H7 (cell line): ENCODE data around the gene SLC7A10. TPM values are rescaled to one million over a fixed set of nuclear protein-coding genes. Genes with fewer than 3 reads are reported as not detected.

ENCODE experiments used
- DNase-seq: peaks from one replicate; pipeline ENCODE4 v3.0.0; 2012
- H3K27me3 ChIP-seq: 2 replicates; pipeline ENCODE4 v1.6.0; 2011; ENCODE audit warnings: mild to moderate bottlenecking, low read length; ENCODE audit not compliant: control insufficient read depth, insufficient read depth
- H3K36me3 ChIP-seq: replicated peaks from 2 replicates; pipeline ENCODE4 v1.5.1; 2011; ENCODE audit warnings: low read length; ENCODE audit not compliant: control insufficient read depth, insufficient read depth
- H3K4me3 ChIP-seq: 2 replicates; pipeline ENCODE4 v1.5.1; 2011; ENCODE audit warnings: low read depth, mild to moderate bottlenecking, control low read depth, low read length, moderate library complexity; ENCODE audit not compliant: insufficient read depth
- total RNA-seq: library from RNA; depleted of rRNA; stranded (reverse); fragments of >200 nt; shearing (Covaris generic); gene quantifications from 2 replicates; pipeline ENCODE4 v1.2.3, GENCODE V29; 2014; rRNA removed

SLC7A10 gene
- total RNA-seq = 2.4 and 3.0 TPM in 2 replicates

DNA sequence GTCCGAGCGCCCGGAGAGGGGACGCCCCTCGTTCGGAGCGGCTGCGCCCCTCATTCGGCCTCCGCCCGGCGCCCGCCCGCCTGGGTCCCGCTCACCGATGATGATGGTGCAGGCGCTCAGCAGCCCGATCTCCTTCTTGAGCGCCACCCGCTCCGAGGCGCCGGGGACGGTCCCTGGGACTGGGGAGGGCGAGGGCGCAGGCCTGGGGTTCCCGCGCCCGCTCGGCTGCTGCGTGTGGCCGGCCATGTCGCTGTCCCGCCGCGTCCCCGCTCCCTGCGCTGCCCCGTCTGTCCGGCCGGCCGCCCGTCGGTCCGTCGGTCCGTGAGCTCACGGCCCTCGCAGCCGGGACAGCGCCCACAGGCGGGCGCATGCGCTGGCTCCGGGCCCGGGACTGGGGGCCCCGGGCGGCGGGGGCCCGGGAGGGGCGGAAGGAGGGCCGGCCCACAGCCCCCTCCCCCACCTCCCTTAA lies at the start of gene SLC7A10:
TSS of gene SLC7A10 (minus strand) at position 393 of the 469 bp plus-strand sequence. CDS start at position 246, 147 bp downstream.
- peak; percentile 96 for DNase-seq
- Histone ChIP-seq H3K36me3 (no peaks in the 10 kb centered on the region), H3K4me3 (peak within 1 kb of the TSS; percentile 51), H3K27me3 (peaks cover 33% of the 10 kb centered on the region)

DNA sequence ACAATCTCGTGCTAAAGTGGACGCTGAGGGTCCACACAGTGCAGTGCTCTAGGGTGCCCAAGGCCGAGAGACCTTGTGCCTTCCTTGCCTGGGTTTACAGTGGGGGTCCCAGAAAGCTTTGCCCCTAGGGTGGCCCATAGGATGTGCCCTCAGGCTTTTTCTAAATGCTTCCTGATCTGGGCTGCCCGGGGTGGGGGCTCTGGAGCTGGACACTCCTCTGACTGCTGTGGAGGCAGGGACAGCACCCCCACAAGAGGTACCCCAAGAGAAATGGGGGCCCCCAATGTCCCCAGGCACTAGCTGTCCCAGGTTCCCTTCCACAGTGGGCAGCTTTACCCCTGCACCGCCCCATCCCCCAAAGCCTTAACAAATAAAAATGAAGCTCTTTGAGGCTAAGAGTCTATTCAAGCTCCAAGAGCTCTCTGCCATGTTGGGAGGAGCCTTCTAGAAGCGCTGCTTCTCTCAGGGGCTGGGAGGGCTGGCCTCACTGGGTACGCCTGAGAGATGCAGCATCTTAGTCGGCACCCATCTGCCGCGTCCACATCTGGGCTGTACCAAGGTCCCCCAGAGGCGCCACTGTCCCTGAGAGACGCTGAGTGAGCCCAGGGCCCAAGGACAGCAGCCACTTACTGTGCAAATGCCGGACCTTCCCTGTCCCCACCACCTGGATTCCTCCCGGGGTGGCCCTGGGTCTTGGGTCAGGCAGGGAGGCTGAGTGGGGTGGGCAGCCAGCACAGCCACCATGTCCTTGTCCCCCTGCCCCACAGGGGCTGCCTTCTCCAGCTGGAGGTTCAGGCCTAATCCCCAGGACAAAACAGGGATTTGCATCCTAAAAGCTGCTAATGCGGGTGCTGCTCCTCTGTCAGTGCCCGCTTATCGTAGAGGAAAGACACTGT lies 49.3 kb upstream of the SLC7A10 start:
- Histone ChIP-seq H3K27me3 (no peaks in the 10 kb centered on the region), H3K36me3 (no peaks in the 10 kb centered on the region), H3K4me3 (no peak overlapping the region)
- DNase-seq = peak; percentile 78

DNA sequence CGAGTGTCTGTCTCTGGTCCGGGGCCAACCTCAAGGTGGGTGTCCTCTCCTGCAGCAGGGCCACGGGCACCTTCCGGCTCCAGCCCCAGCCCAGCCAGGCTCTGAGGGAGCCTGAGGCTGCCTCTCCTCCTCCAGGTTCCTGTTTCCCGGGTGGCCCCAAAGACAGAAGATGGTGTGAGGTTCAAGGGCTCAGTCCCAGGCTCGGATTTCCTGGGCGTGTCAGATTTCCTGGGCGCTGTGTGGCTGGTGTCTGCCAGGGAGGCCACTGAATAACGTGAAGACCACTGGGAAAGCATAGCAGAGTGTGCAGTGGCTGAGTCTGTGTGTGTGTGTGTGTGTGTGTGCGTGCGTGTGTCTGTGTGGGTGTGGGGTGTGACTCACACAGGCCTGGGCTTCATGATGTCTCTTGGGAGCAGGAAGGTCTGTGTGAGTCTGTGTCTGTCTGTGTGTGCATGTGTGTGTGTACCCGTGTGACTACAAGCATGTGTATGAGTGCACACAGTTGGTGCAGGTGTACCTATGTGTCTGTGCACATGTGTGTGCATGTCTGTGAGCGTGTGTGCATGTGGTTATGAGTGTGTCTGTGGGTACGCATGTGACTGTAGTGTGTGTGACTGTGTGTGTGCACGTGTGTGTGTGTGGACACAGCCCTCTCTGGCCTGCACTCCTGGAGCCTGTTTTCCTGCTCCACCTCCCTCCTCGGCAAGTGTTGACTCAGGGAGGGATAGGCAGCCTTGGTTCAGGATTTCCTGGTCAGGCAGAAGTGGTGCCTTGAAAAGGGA lies 48.4 kb upstream of the SLC7A10 start:
- H3K36me3 ChIP-seq = no peaks in the 10 kb centered on the region
- DNase-seq = no peak
- H3K27me3 ChIP-seq = no peaks in the 10 kb centered on the region
- H3K4me3 ChIP-seq = no peak overlapping the region

DNA sequence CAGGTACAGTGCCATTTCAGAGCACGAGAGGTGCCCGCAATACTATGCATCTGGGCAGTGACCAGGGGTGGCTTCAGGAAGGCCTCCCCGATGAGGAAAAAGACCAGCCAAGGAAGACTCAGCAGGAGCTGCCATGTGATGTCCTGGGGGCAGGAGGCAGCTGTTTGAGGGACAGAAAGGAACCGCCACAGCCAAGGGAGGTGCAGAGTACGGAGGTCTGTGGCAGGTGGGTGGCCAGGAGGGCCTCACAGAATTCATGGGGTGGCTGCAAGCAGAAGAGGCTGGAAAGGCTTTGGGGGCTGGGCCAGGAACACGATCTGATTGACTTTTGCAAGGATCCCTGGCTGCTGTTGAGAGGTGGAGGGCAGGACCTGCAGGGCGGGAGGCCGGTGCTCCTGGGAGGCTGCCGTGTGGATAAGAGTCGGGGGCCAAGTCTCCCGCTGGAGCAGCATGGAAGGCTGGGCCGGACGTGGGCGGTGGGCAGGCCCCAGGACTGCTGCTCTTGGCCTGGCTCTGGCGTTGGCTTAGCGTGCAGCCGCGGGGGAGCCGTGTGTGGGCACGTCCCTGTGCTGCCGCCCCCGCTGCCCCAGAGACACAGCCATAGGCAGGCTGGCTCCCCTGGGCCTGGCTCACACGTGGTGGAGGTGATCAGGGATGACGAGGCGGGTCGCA lies 47.6 kb upstream of the SLC7A10 start:
- no peaks in the 10 kb centered on the region for H3K36me3 ChIP-seq
- no peaks in the 10 kb centered on the region for H3K27me3 ChIP-seq
- no peak overlapping the region for H3K4me3 ChIP-seq
- DNase-seq = peak; percentile 70

DNA sequence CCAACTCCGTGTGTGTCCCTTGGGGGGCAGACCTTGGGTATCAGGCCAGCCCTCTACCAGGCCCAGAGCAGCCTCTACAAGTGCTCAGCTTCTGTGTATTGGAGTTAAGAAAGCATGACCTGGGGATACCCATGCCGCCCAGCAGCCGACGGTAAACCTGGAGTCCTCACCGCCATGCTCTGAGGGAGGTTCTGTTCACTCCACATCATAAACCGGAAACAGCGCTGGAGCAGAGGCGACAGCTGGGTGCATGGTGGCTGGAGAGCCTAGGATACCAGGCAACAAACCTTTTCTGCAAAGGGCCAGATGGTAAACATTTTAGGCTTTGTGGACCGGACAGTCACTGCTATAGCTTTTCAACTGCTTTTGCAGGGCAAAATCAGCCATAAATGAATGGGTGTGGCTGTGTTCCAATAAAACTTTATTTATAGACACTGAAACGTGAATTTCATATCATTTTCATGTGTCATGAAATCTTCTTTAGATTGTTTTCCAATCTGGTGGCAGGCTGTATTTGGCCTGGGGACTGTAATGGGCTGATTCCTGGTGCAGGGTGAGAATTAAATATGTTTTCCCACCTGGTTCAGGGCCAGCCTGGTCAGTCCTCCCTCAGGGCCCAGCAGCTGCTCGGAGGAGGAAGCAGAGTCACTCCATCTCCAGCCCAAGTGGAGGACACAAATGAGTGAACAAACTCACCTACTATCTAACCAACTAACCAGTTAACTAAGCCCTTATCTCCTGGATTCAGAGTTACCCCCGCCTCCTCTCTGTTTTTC lies 45.8 kb upstream of the SLC7A10 start:
- Histone ChIP-seq H3K27me3 (no peaks in the 10 kb centered on the region), H3K4me3 (no peak overlapping the region), H3K36me3 (no peaks in the 10 kb centered on the region)
- DNase-seq = no peak

DNA sequence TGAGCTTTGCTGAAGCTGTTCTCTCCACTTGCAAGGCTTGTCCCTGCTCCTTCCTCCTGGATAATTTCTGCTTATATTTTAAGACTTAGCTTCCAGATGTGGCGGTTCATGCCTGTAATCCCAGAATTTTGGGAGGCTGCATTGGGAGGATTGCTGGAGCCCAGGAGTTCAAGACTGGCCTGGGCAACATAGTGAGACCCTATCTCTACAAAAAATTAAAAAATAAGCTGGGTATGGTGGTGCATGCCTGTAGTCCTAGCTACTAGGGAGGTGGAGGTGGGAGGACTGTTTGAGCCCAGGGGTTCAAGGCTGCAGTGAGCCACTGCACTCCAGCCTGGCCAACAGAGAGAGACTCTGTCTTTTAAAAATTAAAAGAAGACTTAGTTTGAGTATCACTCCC lies 45.1 kb upstream of the SLC7A10 start:
- H3K4me3 ChIP-seq = no peak overlapping the region
- H3K36me3 ChIP-seq = no peaks in the 10 kb centered on the region
- H3K27me3 ChIP-seq = no peaks in the 10 kb centered on the region
- no peak for DNase-seq

DNA sequence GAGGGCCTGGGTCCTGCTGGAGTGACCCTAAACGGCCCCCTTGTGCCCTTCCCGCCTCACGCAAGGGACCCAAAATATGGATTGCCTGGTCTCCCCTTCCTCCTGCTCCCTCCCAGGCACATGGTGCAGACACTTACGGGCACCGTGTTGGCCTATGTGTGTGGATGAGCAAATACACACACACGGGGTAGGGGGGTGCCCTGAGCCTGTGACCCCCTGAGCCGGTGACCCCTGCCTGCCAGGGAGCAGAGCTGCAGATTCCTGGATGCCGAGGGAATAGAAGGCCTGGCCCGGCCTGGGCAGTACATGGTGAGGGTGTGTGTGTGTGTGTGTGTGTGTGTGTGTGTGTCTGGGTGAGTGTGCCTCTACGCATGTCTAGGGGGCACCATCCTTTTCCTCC lies 43.4 kb upstream of the SLC7A10 start:
- DNase-seq = no peak
- Histone ChIP-seq H3K27me3 (no peaks in the 10 kb centered on the region), H3K4me3 (no peak overlapping the region)

DNA sequence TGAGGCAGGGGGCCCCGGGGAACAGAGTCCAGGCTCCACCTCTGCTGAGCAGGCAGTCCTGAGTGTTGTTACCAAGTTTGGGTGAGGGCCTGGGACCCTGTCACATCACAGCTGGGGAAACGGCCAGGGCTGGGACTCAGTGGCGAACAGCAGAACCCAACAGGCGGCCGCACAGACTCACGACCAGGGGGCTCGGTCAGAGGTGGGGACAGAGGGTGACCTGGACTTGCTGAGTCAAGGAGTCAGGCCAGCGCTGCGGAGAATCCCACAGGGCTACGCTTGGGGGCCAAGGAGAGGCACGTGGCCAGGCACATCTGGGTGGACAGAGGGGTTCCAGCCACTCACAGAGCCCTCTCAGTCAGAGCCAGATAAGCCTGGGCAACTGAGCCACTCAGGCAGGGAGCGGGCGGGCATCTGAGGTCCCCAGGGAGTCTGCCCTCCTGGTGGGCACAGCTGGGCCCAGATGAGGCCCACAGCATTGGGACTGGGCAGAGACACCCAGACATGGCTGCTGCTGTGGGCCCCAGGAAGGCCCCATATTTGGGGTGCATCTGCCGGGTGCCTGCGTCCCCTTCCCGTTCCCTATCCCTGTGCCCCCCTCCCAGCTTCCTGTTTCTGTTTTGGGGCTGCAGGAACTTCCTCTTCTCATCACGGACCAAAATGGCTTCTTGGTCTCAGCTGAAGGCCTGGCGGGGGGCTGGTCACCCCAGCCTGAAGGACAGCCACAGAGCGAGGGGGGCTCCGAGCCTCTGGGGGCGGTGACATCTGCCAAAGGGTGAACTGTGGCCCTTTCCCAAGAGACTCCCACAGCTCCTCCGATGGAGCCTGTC lies 42.7 kb upstream of the SLC7A10 start:
- Histone ChIP-seq H3K36me3 (no peaks in the 10 kb centered on the region), H3K27me3 (no peaks in the 10 kb centered on the region), H3K4me3 (no peak overlapping the region)
- DNase-seq = no peak

More for the DNA sequence above, 43.4 kb upstream of the SLC7A10 start:
- H3K36me3 ChIP-seq = no peaks in the 10 kb centered on the region

DNA sequence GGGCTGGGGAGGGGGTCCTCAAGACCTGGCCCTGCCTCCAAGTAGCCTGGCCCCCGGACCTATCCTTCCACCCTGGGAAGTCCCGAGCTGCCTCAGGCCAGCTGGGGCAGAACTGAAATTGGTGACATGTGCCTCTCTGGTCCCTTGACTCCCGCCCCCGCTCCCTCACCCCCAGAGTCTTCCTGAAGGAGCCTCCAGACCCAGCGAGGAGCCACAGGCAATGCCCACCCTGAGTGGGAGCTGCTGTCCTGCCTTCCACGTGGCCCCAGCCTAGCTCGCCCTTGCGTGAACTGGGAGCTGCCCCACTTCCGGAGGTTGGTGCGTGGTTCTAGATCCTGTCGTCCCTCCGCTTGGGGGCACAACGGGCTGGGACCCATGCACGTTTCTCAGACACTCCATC lies 42.1 kb upstream of the SLC7A10 start:
- H3K36me3 ChIP-seq = no peaks in the 10 kb centered on the region
- no peak overlapping the region for H3K4me3 ChIP-seq
- no peaks in the 10 kb centered on the region for H3K27me3 ChIP-seq
- no peak for DNase-seq

DNA sequence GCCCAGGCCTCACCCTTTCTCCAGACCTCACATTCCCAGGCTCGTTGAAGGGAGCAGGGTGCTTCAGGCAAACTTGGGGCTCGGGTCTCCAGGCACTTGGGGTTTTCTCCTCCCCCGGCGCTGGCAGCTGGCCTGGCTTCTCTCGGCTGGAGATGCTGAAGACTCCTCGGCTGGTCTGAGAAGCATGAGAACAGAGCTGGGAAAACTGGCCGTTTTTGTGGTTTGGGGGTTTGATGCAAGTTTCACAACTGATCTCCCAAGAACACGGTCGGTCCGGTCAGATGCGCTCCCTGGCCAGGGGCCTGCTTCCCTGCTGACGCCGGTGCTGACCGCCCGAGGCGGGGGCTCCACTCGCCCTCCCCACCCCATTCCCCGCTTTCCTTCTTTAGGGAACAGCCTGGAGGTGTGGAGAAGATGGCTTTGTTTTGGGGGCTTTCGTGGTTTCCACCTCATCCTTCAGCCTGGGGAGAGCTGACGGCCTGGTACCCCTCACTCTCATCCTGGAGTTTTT lies 41.4 kb upstream of the SLC7A10 start:
- no peak for DNase-seq
- no peaks in the 10 kb centered on the region for H3K27me3 ChIP-seq

DNA sequence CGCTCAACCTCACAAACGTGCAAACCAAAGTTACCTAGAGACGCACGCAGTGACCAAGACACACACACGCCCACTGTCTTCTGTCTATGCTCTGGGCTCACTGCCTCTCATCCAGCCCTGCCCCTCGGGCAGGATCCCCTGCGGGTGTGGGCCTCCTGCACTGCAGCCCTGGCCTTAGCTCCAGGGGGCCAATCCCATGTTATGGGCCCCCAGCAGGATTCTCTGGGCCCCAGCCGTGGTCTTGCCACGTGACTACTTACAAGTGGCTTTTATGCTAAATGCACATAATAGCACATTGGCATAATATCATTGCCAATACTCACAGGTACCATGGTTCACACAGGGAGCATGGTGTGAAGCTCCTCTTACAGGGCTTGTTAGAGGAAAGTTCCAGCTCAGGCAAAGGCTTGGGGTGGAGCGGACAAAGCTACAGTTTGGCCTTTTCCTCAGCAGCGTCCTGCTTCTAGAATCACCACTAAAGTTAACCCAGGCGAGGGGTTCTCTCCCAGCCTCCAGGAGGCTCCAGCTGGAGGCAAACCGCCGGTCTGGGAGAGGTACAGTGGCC lies 39.3 kb upstream of the SLC7A10 start:
- H3K27me3 ChIP-seq = no peaks in the 10 kb centered on the region
- DNase-seq = no peak
- no peak overlapping the region for H3K4me3 ChIP-seq

More for the DNA sequence above, 41.4 kb upstream of the SLC7A10 start:
- no peaks in the 10 kb centered on the region for H3K36me3 ChIP-seq
- no peak overlapping the region for H3K4me3 ChIP-seq

DNA sequence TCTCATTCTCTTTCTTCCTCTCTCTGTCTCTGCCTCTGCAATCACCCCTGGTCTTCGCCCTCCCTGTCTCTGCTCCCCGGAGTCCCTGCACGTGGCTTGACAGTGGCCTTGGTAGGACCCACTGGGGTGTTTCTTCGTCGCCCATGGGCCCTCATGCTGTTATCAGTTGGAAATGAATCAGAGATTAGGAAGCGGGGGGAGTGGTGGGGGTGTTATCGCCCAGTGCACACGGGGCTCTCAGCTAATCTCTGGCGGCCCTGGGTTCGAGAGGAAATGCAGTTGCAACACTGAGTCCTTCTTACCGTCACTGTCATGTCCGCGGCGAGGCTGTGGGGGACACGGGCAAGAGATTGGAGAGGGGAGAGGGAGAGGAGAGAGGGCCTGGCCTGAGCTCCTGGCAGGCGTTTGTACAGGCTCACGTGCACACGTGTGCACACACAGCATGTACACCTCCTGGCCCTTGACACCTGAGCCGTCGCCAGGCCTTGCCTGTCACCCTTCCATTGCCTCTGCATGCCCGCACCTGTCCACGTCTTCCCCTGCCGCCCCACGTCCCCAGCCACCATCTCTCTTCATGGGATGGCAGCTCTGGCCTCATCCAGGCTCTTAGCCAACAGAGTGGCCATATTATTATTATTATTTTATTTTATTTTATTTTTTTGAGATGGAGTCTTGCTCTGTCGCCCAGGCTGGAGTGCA lies 37.8 kb upstream of the SLC7A10 start:
- H3K36me3 ChIP-seq = no peaks in the 10 kb centered on the region
- no peak overlapping the region for H3K4me3 ChIP-seq
- H3K27me3 ChIP-seq = no peaks in the 10 kb centered on the region
- DNase-seq = no peak

More for the DNA sequence above, 39.3 kb upstream of the SLC7A10 start:
- H3K36me3 ChIP-seq = no peaks in the 10 kb centered on the region
